Body of pancreas (tissue), 4 donors: ENCODE measurements around the gene CBX7. TPM values are rescaled to one million over a fixed set of nuclear protein-coding genes. Genes with fewer than 3 reads are reported as not detected.

Experiments
- ATAC-seq: fragments of 150-250 bp; one replicate; pipeline ENCODE4 v1.9.1; 2016
- DNase-seq, 4 donors: peaks; one replicate each; pipeline ENCODE4 v3.0.0-alpha.2; 2019
- H3K27ac ChIP-seq, 4 donors: fragments of 200-600 bp; sonication (generic); 1 replicate in 3 of 4; 2 replicates in 1 of 4; pipeline versions ENCODE4 v1.5.1 to v1.6.1; 2016 to 2019; ENCODE audit warnings: mild to moderate bottlenecking in 1 of 4, mixed read lengths in 1 of 4, moderate library complexity in 1 of 4
- H3K27me3 ChIP-seq, 2 donors: fragments of 200-600 bp; sonication (generic); one replicate each; pipeline ENCODE4 v1.6.0; 2016; ENCODE audit warnings: mild to moderate bottlenecking in 1 of 2
- H3K36me3 ChIP-seq, 2 donors: fragments of 200-600 bp; sonication (generic); replicated peaks in 1 of 2; 2 replicates each; pipeline ENCODE4 v1.5.1; 2016; ENCODE audit warnings: low read depth in 2 of 2; ENCODE audit not compliant: insufficient read depth in 1 of 2
- H3K4me1 ChIP-seq: fragments of 200-600 bp; sonication (generic); one replicate; pipeline ENCODE4 v1.6.0; 2016
- H3K4me3 ChIP-seq, 2 donors: fragments of 200-600 bp; sonication (generic); 1 replicate in 1 of 2; 2 replicates in 1 of 2; pipeline ENCODE4 v1.5.1; 2016 to 2019
- H3K9me3 ChIP-seq, 3 donors: fragments of 200-600 bp; sonication (generic); 1 replicate in 2 of 3; 2 replicates in 1 of 3; pipeline ENCODE4 v1.5.1; 2016
- POLR2A ChIP-seq, 3 donors: fragments of 450-650 bp; IDR thresholded peaks; one replicate each; pipeline ENCODE4 v1.6.1; 2016; ENCODE audit warnings: antibody characterized with exemption in 3 of 3, mild to moderate bottlenecking in 2 of 3
- WGBS, 2 donors: methylation state at CpG; one replicate each; pipeline ENCODE4 v1.1.5; 2017; 5-methylcytosine and 5-hydroxymethylcytosine counted together
- intact Hi-C: fragments of 100-400 bp; cut with DNase I; formaldehyde crosslinking; loops from one replicate; pipeline ENCODE4 v1.15.1; 2023
- total RNA-seq, 2 donors: library from RNA; depleted of rRNA; stranded (reverse); fragments of >200 nt; gene quantifications; one replicate each; pipeline ENCODE4 v1.1.0, GENCODE V29; 2016
- TF ChIP-seq, protein P1 (sequence below), 7 experiments: fragments of 450-650 bp in 4 of 7; fragments of 200-600 bp in 3 of 7; sonication (generic) in 3 of 7; IDR thresholded peaks; one replicate each; pipeline ENCODE4 v1.5.1; 2016 to 2019; ENCODE audit warnings: antibody characterized with exemption in 7 of 7

The CBX7 gene
- total RNA-seq, 2 donors from 2014 or later = 38.1 to 41.2 TPM

DNA sequence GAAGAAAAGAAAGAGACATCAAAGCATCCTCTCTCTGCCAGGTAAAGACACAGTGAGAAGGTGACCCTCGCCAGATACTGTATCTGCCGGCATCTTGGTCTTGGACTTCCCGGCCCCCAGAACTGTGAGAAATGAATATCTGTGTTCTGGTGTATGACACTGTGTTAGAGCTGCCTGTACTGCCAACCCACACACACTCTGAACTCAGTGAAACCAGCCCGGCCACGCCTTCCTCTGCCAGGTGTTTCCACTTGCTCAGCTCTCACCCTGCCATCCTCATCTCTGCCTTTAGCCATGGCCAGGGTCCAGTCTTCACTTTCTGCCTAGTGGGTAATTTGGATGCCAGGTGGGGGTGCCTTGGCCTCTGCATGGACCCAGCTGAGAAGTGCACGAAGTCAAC lies 24.0 kb downstream of the CBX7 start:
- DNase-seq (peak in 1 of 4 donors; percentile 16), ATAC-seq (no peak)
- H3K4me1 ChIP-seq = no peaks in the 10 kb centered on the region
- H3K4me3 ChIP-seq = no peak overlapping the region
- intact Hi-C loops = loop anchor here (10.0 kb wide), 1 partner anchor 354 kb away; no protein-coding TSS in a partner anchor
- H3K27ac ChIP-seq = no peak overlapping the region
- WGBS, 2 donors = 79 to 81% methylated on average over 6 of the region's 6 CpGs
- no peak for TF ChIP-seq POLR2A (IDR thresholded peaks at IDR 0.05)
- TF ChIP-seq, protein P1, sequence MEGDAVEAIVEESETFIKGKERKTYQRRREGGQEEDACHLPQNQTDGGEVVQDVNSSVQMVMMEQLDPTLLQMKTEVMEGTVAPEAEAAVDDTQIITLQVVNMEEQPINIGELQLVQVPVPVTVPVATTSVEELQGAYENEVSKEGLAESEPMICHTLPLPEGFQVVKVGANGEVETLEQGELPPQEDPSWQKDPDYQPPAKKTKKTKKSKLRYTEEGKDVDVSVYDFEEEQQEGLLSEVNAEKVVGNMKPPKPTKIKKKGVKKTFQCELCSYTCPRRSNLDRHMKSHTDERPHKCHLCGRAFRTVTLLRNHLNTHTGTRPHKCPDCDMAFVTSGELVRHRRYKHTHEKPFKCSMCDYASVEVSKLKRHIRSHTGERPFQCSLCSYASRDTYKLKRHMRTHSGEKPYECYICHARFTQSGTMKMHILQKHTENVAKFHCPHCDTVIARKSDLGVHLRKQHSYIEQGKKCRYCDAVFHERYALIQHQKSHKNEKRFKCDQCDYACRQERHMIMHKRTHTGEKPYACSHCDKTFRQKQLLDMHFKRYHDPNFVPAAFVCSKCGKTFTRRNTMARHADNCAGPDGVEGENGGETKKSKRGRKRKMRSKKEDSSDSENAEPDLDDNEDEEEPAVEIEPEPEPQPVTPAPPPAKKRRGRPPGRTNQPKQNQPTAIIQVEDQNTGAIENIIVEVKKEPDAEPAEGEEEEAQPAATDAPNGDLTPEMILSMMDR (IDR thresholded peaks at IDR 0.05) = no peak
- no peaks in the 10 kb centered on the region for H3K36me3 ChIP-seq
- H3K9me3 ChIP-seq = no peaks in the 10 kb centered on the region
- no peaks in the 10 kb centered on the region for H3K27me3 ChIP-seq

DNA sequence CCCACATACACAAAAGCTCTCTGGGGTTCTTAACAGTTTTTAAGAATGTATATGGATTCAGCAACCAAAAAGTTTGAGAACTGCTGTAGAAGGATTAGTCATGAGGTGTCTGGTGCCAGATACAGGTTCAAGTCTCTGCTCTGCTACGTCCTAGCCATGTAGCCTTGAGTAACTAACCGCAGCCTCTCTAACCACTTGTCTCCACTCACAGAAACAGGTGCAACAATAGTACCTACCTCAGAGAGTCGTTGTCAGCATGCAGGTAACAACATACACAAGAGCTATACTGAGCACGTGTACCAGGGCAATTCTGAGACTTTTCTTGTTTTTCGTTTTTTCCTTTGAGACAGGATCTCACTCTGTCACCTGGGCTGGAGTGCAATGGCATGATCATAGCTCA lies 26.9 kb downstream of the CBX7 start:
- Histone ChIP-seq H3K4me1 (no peaks in the 10 kb centered on the region), H3K27me3 (no peaks in the 10 kb centered on the region), H3K36me3 (no peaks in the 10 kb centered on the region), H3K4me3 (no peak overlapping the region), H3K27ac (no peak overlapping the region), H3K9me3 (no peaks in the 10 kb centered on the region)
- TF ChIP-seq, protein P1 (IDR thresholded peaks at IDR 0.05) = no peak
- no peak for TF ChIP-seq POLR2A (IDR thresholded peaks at IDR 0.05)
- WGBS, 2 donors = 71 to 80% methylated on average over 5 of the region's 5 CpGs
- DNase-seq (no peak), ATAC-seq (no peak)
- intact Hi-C loops = loop anchor here (10.0 kb wide), 1 partner anchor 351 kb away; no protein-coding TSS in a partner anchor

DNA sequence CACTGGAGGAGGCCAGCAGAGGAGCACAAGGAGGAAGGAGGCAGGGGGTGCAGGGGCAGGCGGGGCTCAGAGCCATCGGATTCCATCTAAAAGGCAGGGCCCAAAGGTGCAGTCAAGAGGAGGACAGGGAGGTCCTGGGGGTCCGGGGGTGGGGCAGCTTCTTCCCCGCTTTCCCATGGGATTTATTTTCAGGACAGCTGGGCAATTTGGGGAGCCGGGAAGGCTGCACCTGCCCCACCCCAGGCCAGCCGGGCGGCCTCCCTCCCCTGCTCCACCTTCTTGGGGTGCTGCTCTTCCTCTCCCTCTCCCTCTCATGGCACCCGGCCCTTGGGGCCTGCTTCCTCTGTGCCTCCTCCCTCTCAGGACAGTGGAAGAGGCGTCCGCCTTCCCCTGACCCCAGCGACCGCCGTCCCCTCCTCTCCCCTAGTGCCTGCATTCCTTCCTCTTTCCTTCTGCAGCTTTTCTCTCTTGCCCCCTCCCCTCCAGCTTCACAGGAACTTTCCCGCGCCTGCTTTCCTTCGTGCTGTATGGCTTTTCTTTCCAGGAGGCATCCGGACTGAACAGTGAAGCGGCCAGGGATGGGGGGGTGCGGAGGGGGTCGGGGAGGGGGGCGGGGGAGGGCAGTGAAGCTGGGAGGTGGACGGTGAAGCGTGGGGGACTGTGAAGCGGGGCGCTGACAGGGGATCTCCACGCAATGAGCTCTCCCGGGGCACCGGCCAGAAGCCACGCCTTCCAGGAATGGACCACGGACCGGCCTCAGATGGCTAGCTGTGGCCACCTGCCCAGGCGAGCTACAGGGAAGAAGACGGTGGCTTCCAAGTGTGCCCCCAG lies 28.5 kb downstream of the CBX7 start:
- no peak for DNase-seq

DNA sequence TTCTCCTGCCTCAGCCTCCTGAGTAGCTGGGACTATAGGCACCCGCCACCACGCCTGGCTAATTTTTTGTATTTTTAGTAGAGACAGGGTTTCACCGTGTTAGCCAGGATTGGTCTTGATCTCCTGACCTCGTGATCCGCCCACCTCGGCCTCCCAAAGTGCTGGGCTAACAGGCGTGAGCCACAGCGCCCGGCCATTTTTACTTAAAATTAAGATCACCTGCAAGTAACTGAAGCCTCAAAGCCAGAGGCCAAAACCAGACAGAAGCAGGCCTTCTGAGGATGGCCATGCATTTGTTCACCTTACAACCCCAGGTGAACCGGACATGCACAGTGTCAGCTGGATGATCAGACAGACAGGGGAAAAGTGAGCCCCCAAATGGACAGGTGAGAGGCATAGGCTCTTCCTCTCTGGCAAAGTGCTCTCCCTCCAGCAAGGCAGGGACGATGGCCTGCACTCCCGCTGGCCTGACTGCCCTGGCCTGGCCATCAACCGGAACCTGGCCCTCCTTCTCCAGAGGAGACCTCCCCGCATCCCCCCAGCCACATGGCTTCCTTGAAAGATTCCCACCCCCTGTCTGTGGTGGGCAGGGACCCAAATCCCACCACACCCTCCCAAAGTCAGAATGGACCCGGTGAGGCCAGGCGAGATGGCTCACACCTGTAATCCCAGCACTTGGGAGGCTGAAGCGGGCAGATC lies 29.6 kb downstream of the CBX7 start:
- intact Hi-C loops = loop anchor here (5.0 to 10.0 kb wide), 2 partner anchors 256 to 348 kb away; no protein-coding TSS in a partner anchor
- ATAC-seq = no peak
- no peaks in the 10 kb centered on the region for H3K27me3 ChIP-seq
- no peaks in the 10 kb centered on the region for H3K36me3 ChIP-seq
- no peak for DNase-seq
- no peaks in the 10 kb centered on the region for H3K4me1 ChIP-seq
- H3K27ac ChIP-seq = no peak overlapping the region
- H3K9me3 ChIP-seq = no peaks in the 10 kb centered on the region
- WGBS, 2 donors = 91 to 92% methylated on average over 15 to 17 of the region's 17 CpGs
- no peak overlapping the region for H3K4me3 ChIP-seq
- no peak for TF ChIP-seq POLR2A (IDR thresholded peaks at IDR 0.05)

More for the DNA sequence above, 28.5 kb downstream of the CBX7 start:
- intact Hi-C loops = loop anchor here (5.0 to 10.0 kb wide), 2 partner anchors 257 to 349 kb away; no protein-coding TSS in a partner anchor
- Histone ChIP-seq H3K9me3 (no peaks in the 10 kb centered on the region), H3K27ac (no peak overlapping the region), H3K4me3 (no peak overlapping the region), H3K27me3 (no peaks in the 10 kb centered on the region), H3K4me1 (no peaks in the 10 kb centered on the region), H3K36me3 (no peaks in the 10 kb centered on the region)
- no peak for TF ChIP-seq POLR2A (IDR thresholded peaks at IDR 0.05)
- TF ChIP-seq, protein P1 (IDR thresholded peaks at IDR 0.05) = no peak
- WGBS, 2 donors = 32 to 45% methylated on average over 28 to 31 of the region's 33 CpGs
- ATAC-seq = no peak

DNA sequence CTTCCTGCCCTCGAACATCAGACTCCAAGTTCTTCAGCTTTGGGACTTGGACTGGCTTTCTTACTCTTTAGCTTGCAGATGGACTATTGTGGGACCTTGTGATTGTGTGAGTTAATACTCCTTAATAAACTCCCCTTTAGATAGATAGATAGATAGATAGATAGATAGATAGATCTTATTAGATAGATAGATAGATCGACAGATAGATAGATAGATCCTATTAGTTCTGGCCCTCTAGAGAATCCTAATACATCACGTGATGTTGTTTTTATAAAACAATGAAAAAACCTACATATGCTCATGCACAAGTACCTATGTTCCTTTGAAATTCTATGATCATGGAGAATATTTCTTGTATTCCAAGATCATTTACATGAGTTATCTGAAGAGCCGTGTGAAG lies 31.5 kb downstream of the CBX7 start:
- H3K27ac ChIP-seq = no peak overlapping the region
- DNase-seq = no peak
- no peaks in the 10 kb centered on the region for H3K4me1 ChIP-seq
- H3K27me3 ChIP-seq = no peaks in the 10 kb centered on the region
- WGBS, 2 donors = 53 to 64% methylated on average over 4 of the region's 4 CpGs
- H3K4me3 ChIP-seq = no peak overlapping the region
- intact Hi-C loops = loop anchor here (5.0 to 10.0 kb wide), 2 partner anchors 254 to 346 kb away; no protein-coding TSS in a partner anchor
- no peak for TF ChIP-seq POLR2A (IDR thresholded peaks at IDR 0.05)
- TF ChIP-seq, protein P1 (IDR thresholded peaks at IDR 0.05) = no peak
- H3K36me3 ChIP-seq = no peaks in the 10 kb centered on the region
- ATAC-seq = no peak
- H3K9me3 ChIP-seq = no peaks in the 10 kb centered on the region
